Uterine smooth muscle cell (primary cell): ENCODE results near the gene GBP7. TPM values are rescaled to one million over a fixed set of nuclear protein-coding genes. Genes with fewer than 3 reads are reported as not detected.

ENCODE experiments used
- total RNA-seq: library from RNA; depleted of rRNA; stranded (reverse); fragments of >200 nt; gene quantifications from 2 replicates; pipeline ENCODE4 v1.2.3, GENCODE V29; 2014

The GBP7 gene
- 0.12 TPM in 1 of 2 replicates, not detected in the other for total RNA-seq

GRCh38 chr1:89175601-89176256 lies at the start of gene GBP7:
Gene GBP7 (minus strand): TSS chr1:89176003. CDS start chr1:89171935, 4,068 bp downstream.

GRCh38 chr1:89198491-89199072 lies 22.8 kb upstream of the GBP7 start, which contains the start of gene GBP4:
Gene GBP4 (minus strand): TSS chr1:89198942. CDS start chr1:89198834, 108 bp downstream.

GRCh38 chr1:89125913-89126580 lies 49.8 kb downstream of the GBP7 start, which contains the start of gene GBP2:
Gene GBP2 (minus strand): TSS chr1:89126114. CDS start chr1:89121966, 4,148 bp downstream.

Other genes starting within 250 kb of the GBP7 start
- gene KYAT3, start 183.4 kb downstream of the GBP7 start, total RNA-seq = 39.2 and 46.1 TPM in 2 replicates
- gene RBMXL1, start 183.4 kb downstream of the GBP7 start, total RNA-seq = 13.6 and 15.7 TPM in 2 replicates
- 22.4 and 28.1 TPM in 2 replicates for gene GBP3, start 153.1 kb downstream of the GBP7 start, total RNA-seq
- gene GBP1, start 110.8 kb downstream of the GBP7 start, total RNA-seq = 19.8 and 27.7 TPM in 2 replicates
- 25.2 and 31.6 TPM in 2 replicates for gene GBP2, start 49.9 kb downstream of the GBP7 start, total RNA-seq
- 0.25 and 0.77 TPM in 2 replicates for gene GBP4, start 22.9 kb upstream of the GBP7 start, total RNA-seq
- not detected in 2 replicates for gene GBP5, start 96.9 kb upstream of the GBP7 start, total RNA-seq
- gene GBP6, start 188.1 kb upstream of the GBP7 start, total RNA-seq = 0.11 TPM in 1 of 2 replicates, not detected in the other